ENCODE measurements around the gene OOSP3.
"Not testable (repeated sequence)": the region's sequence is repeated elsewhere in the genome, so short reads cannot be mapped to it uniquely, and the experiment has no call there.

The OOSP3 gene

GRCh38 chr11:59875856-59876519, 2.6 kb upstream of the OOSP3 start:
- TF ChIP-seq CTCF (IDR thresholded peaks at IDR 0.05), result no peak
- TF ChIP-seq ZFX (IDR thresholded peaks at IDR 0.05; ENCODE audit: borderline replicate concordance), result no peak

GRCh38 chr11:59877325-59877724, 1.3 kb upstream of the OOSP3 start:
- TF ChIP-seq ZFX (IDR thresholded peaks at IDR 0.05; ENCODE audit: borderline replicate concordance) (no peak), CTCF (IDR thresholded peaks at IDR 0.05) (no peak)

More at GRCh38 chr11:59875856-59876519, 2.6 kb upstream of the OOSP3 start:
- H3K27ac ChIP-seq, result no peak overlapping the region

GRCh38 chr11:59877784-59878183, 798 bp upstream of the OOSP3 start:
- no peak overlapping the region for H3K27ac ChIP-seq

More at GRCh38 chr11:59877325-59877724, 1.3 kb upstream of the OOSP3 start:
- H3K27ac ChIP-seq, result no peak overlapping the region

GRCh38 chr11:59879567-59879966, 985 bp downstream of the OOSP3 start:
- no peak overlapping the region for H3K27ac ChIP-seq
- TF ChIP-seq ZFX (IDR thresholded peaks at IDR 0.05; ENCODE audit: borderline replicate concordance), result no peak

More at GRCh38 chr11:59877784-59878183, 798 bp upstream of the OOSP3 start:
- TF ChIP-seq CTCF (IDR thresholded peaks at IDR 0.05) (no peak), ZFX (IDR thresholded peaks at IDR 0.05; ENCODE audit: borderline replicate concordance) (no peak)

- H3K27ac ChIP-seq, result no peak overlapping the region
- TF ChIP-seq CTCF (IDR thresholded peaks at IDR 0.05), result no peak
- TF ChIP-seq ZFX (IDR thresholded peaks at IDR 0.05; ENCODE audit: borderline replicate concordance), result no peak
Observed at GRCh38 chr11:59883597-59883996, 5.0 kb downstream of the OOSP3 start.

- not testable (repeated sequence) for H3K27ac ChIP-seq
Observed at GRCh38 chr11:59887156-59887555, 8.6 kb downstream of the OOSP3 start.

- TF ChIP-seq CTCF (IDR thresholded peaks at IDR 0.05) (no peak), ZFX (IDR thresholded peaks at IDR 0.05; ENCODE audit: borderline replicate concordance) (no peak)
- H3K27ac ChIP-seq, result no peak overlapping the region
Observed at GRCh38 chr11:59891781-59892181, 13.2 kb downstream of the OOSP3 start.

GRCh38 chr11:59894616-59895015, 16.0 kb downstream of the OOSP3 start:
- TF ChIP-seq ZFX (IDR thresholded peaks at IDR 0.05; ENCODE audit: borderline replicate concordance) (no peak), CTCF (IDR thresholded peaks at IDR 0.05) (no peak)
- H3K27ac ChIP-seq, result no peak overlapping the region

All from 22Rv1 (cell line).